GM18907 (cell line): ENCODE measurements around the gene REEP3.
"Not testable (repeated sequence)": the region's sequence is repeated elsewhere in the genome, so short reads cannot be mapped to it uniquely, and the experiment has no call there.

Experiments used
- ATAC-seq: cut with Tn5 transposase; IDR thresholded peaks from one replicate; pipeline ENCODE4 v1.9.1; 2021; ENCODE audit warnings: mild to moderate bottlenecking, moderate library complexity; ENCODE audit not compliant: unreplicated experiment

The REEP3 gene

GRCh38 chr10:63657761-63658160 lies 136.6 kb downstream of the REEP3 start:
- no peak for ATAC-seq

GRCh38 chr10:63660941-63661340 lies 139.7 kb downstream of the REEP3 start:
- not testable (repeated sequence) for ATAC-seq

DNA sequence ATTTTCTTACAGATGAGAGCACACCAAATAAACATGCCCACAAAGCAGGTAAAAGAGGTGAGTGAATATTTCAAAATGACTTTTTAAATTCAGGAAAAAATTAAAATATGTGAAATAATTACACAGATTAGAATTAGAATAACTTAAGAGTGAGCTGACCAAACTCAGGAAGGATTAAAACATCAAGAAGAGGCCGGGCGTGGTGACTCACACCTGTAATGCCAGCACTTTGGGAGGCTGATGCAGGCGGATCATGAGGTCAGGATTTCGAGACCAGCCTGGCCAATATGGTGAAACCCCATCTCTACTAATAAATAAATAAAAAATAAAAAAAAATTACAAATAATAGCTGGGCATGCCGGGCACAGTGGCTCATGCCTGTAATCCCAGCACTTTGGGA lies 140.1 kb downstream of the REEP3 start:
- no peak for ATAC-seq

GRCh38 chr10:63664341-63664885 lies 143.2 kb downstream of the REEP3 start:
- ATAC-seq, result no peak

DNA sequence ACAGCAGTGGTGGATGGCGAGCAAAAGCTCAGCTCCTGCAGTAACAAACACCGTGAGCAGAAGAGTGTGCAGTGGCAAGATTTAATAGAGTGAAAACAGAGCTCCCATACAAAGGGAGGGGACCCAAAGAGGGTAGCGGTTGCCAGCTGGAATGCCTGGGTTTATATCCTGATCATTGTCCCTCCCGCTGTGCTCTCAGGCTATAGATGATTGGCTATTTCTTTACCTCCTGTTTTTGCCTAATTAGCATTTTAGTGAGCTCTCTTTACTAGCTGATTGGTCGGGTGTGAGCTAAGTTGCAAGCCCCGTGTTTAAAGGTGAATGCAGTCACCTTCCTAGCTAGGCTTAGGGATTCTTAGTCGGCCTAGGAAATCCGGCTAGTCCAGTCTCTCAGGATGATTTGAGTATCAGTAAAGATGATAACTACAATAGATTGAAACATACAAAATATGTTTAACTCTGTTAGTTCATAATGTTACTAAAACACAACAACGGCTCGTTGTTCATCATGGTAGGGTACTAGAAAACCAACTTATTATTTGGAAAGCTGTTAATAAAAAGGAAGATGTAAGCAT lies 143.9 kb downstream of the REEP3 start:
- ATAC-seq, result not testable (repeated sequence)

GRCh38 chr10:63665670-63666134 lies 144.5 kb downstream of the REEP3 start:
- no peak for ATAC-seq

DNA sequence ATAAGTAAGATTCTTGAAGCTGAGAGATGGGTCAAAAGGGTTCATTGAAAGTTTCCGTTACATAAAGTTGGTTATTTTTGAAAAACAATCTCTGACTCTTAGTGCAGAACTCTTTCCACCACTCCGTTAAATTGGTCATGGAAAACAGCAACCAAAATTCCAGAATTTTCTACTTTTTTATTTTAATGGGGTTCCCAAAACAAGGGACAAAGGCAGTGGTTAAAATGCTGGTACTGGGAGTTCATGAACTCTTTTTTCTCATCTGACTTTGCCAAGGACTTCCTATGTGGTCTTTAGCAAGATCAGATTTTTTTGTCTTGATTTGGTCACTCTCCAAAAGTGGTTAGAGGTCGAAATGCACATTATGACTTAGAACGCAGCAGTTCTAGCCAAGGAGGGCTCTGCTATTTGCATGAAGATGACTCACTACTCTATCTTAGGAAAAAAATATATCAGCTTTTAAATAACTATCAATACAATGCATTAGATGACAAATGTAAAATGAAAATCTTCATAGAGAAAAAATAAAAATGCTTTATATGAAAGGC lies 145.7 kb downstream of the REEP3 start:
- ATAC-seq, result peak; percentile 72

GRCh38 chr10:63667596-63668480 lies 146.6 kb downstream of the REEP3 start:
- no peak for ATAC-seq

- peak; percentile 53 for ATAC-seq
Measured at GRCh38 chr10:63670291-63670898, 149.2 kb downstream of the REEP3 start.

DNA sequence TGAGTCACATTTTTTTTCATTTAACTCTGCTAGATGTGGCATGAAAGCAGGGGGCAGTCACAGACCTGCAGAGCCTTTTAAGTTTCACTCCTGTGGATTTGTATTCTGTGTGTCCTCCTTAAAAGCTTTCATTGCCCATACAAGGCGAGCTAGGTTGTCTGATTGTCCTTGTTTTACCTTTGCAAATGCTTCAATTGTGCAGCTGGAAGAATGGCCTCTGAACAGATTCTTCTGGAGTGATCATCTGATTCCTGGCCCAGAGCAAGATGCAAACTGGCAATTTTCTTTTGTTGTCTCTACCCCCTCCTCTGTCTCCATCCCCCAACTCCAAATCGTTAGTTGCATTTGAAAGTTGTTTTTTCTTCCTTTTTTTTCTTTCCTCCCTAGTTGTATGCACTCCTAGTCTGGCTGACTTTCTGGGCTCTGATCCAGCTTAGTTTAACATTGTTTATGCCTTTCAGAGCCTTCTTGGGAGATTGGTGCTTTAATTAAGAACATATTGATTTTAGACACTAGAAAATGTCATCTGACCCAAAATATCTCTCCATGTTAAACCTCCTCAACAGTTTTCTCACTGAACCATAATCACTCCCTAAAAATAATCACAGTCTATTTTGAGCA lies 150.2 kb downstream of the REEP3 start:
- no peak for ATAC-seq

DNA sequence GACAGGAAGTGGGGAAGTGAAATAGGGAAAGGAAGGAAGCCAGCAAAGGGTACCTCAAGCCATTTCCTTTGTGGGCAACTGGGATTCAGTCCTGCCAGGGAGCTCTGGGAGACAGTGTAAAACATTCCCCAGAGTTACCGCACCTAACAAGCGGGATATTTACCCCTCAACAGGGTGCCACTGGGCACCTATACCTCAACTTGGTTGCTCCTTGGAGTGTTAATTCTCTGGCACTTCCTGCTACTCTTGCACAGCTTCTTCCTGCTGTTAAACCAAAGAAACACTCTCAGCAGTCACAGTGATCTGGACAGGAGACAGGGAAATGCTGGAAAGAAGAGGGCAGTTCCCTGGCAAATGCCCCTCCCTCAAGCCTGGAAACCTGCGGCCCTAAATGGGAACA lies 151.3 kb downstream of the REEP3 start:
- ATAC-seq, result no peak

GRCh38 chr10:63673246-63673645 lies 152.0 kb downstream of the REEP3 start:
- no peak for ATAC-seq

DNA sequence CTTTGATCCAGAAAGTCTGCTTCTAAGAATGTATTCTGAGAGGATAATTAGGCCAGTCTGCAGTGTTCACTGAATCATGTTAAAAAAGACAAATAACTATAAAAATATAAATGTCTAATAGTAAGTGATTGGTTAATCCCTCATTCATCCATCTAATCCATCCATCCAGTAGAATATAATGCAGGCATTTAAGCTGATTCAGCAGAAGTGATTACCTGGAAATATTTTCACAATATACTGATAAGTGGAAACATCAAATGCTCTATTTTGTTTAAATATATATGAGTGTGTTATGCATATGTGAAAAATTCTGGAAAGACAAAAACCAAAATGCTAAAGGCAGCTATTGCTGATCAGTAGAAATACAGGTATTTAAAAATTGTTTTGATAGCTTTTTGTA lies 152.6 kb downstream of the REEP3 start:
- no peak for ATAC-seq
